ENCODE data around the gene FHIT. TPM values are rescaled to one million over a fixed set of nuclear protein-coding genes. Genes with fewer than 3 reads are reported as not detected.

Gene FHIT
- total RNA-seq, 1 donor from 2014 or later: 29.9 TPM

- no peaks in the 10 kb centered on the region for H3K36me3 Mint-ChIP-seq (ENCODE audit: low read depth)
- H3K9me3 Mint-ChIP-seq: no peaks in the 10 kb centered on the region
- H3K4me3 Mint-ChIP-seq (ENCODE audit: low read depth): no peak overlapping the region
- intact Hi-C loops (cut with micrococcal nuclease): no loop called here
- peaks cover 6% of the 10 kb centered on the region for H3K4me1 Mint-ChIP-seq (ENCODE audit: low read depth)
- DNase-seq (ENCODE audit: low spot score): no peak
- no peak overlapping the region for H3K27ac Mint-ChIP-seq
- peaks cover 2% of the 10 kb centered on the region for H3K27me3 Mint-ChIP-seq (ENCODE audit: low read depth)
These were observed 315.5 kb downstream of the FHIT start for GRCh38 chr3:60935709-60936108.

GRCh38 chr3:60933824-60934223 lies 317.4 kb downstream of the FHIT start:
- no peak overlapping the region for H3K4me3 Mint-ChIP-seq (ENCODE audit: low read depth)
- intact Hi-C loops (cut with micrococcal nuclease): no loop called here
- no peak overlapping the region for H3K27ac Mint-ChIP-seq
- H3K36me3 Mint-ChIP-seq (ENCODE audit: low read depth): no peaks in the 10 kb centered on the region
- peaks cover 6% of the 10 kb centered on the region for H3K4me1 Mint-ChIP-seq (ENCODE audit: low read depth)
- no peaks in the 10 kb centered on the region for H3K27me3 Mint-ChIP-seq (ENCODE audit: low read depth)
- H3K9me3 Mint-ChIP-seq: no peaks in the 10 kb centered on the region
- no peak for DNase-seq (ENCODE audit: low spot score)

GRCh38 chr3:60932643-60933042 lies 318.6 kb downstream of the FHIT start:
- intact Hi-C loops (cut with micrococcal nuclease): no loop called here
- Mint-ChIP-seq H3K27me3 (ENCODE audit: low read depth) (no peaks in the 10 kb centered on the region), H3K4me3 (ENCODE audit: low read depth) (no peak overlapping the region), H3K36me3 (ENCODE audit: low read depth) (no peaks in the 10 kb centered on the region), H3K9me3 (no peaks in the 10 kb centered on the region), H3K27ac (no peak overlapping the region), H3K4me1 (ENCODE audit: low read depth) (peaks cover 6% of the 10 kb centered on the region)
- DNase-seq (ENCODE audit: low spot score): no peak

GRCh38 chr3:60932170-60932569 lies 319.1 kb downstream of the FHIT start:
- H3K9me3 Mint-ChIP-seq: no peaks in the 10 kb centered on the region
- intact Hi-C loops (cut with micrococcal nuclease): no loop called here
- DNase-seq (ENCODE audit: low spot score): no peak
- peaks cover 6% of the 10 kb centered on the region for H3K4me1 Mint-ChIP-seq (ENCODE audit: low read depth)
- H3K4me3 Mint-ChIP-seq (ENCODE audit: low read depth): no peak overlapping the region
- H3K27ac Mint-ChIP-seq: no peak overlapping the region
- H3K36me3 Mint-ChIP-seq (ENCODE audit: low read depth): no peaks in the 10 kb centered on the region
- H3K27me3 Mint-ChIP-seq (ENCODE audit: low read depth): no peaks in the 10 kb centered on the region

DNA sequence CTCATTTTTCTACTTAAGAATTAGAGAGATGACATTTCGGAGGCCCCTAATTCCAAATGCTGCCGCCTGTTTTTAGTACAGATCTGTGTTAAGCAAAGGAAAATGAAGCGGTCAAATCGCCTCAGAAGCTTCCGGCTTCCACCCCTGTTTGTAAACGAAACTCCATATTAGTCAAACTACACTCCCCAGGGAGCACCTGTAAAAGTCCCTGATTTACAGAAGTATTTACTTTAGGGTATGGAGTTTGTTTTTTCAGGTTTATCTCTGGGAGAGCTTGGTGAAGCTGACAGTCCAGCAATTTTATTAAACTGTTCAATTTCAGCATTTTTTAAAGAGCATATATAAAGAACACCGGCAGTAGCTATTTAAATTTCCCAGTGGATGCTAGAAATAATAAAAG lies 319.8 kb downstream of the FHIT start:
- intact Hi-C loops (cut with micrococcal nuclease): no loop called here
- no peak for DNase-seq (ENCODE audit: low spot score)
- Mint-ChIP-seq H3K4me1 (ENCODE audit: low read depth) (peaks cover 6% of the 10 kb centered on the region), H3K4me3 (ENCODE audit: low read depth) (no peak overlapping the region), H3K27me3 (ENCODE audit: low read depth) (no peaks in the 10 kb centered on the region), H3K36me3 (ENCODE audit: low read depth) (no peaks in the 10 kb centered on the region), H3K27ac (no peak overlapping the region), H3K9me3 (peaks cover 4% of the 10 kb centered on the region)

- H3K27ac Mint-ChIP-seq: no peak overlapping the region
- H3K36me3 Mint-ChIP-seq (ENCODE audit: low read depth): no peaks in the 10 kb centered on the region
- H3K4me3 Mint-ChIP-seq (ENCODE audit: low read depth): no peak overlapping the region
- no peaks in the 10 kb centered on the region for H3K27me3 Mint-ChIP-seq (ENCODE audit: low read depth)
- intact Hi-C loops (cut with micrococcal nuclease): no loop called here
- H3K9me3 Mint-ChIP-seq: no peaks in the 10 kb centered on the region
- no peak for DNase-seq (ENCODE audit: low spot score)
- no peaks in the 10 kb centered on the region for H3K4me1 Mint-ChIP-seq (ENCODE audit: low read depth)
These were observed 330.7 kb downstream of the FHIT start for GRCh38 chr3:60920519-60920918.

- Mint-ChIP-seq H3K9me3 (no peaks in the 10 kb centered on the region), H3K27ac (no peak overlapping the region)
- intact Hi-C loops (cut with micrococcal nuclease): no loop called here
These were observed 332.0 kb downstream of the FHIT start for GRCh38 chr3:60919296-60919695.

GRCh38 chr3:60917141-60917540 lies 334.1 kb downstream of the FHIT start:
- no peaks in the 10 kb centered on the region for H3K27me3 Mint-ChIP-seq (ENCODE audit: low read depth)
- H3K9me3 Mint-ChIP-seq: no peaks in the 10 kb centered on the region
- intact Hi-C loops (cut with micrococcal nuclease): no loop called here

More at GRCh38 chr3:60919296-60919695, 332.0 kb downstream of the FHIT start:
- no peak for DNase-seq (ENCODE audit: low spot score)
- H3K4me1 Mint-ChIP-seq (ENCODE audit: low read depth): no peaks in the 10 kb centered on the region
- no peaks in the 10 kb centered on the region for H3K36me3 Mint-ChIP-seq (ENCODE audit: low read depth)
- no peaks in the 10 kb centered on the region for H3K27me3 Mint-ChIP-seq (ENCODE audit: low read depth)
- H3K4me3 Mint-ChIP-seq (ENCODE audit: low read depth): no peak overlapping the region

GRCh38 chr3:60916546-60916945 lies 334.7 kb downstream of the FHIT start:
- DNase-seq (ENCODE audit: low spot score): no peak
- Mint-ChIP-seq H3K27me3 (ENCODE audit: low read depth) (no peaks in the 10 kb centered on the region), H3K9me3 (peaks cover 4% of the 10 kb centered on the region), H3K27ac (no peak overlapping the region), H3K4me1 (ENCODE audit: low read depth) (no peaks in the 10 kb centered on the region), H3K4me3 (ENCODE audit: low read depth) (no peak overlapping the region), H3K36me3 (ENCODE audit: low read depth) (no peaks in the 10 kb centered on the region)
- intact Hi-C loops (cut with micrococcal nuclease): no loop called here

More at GRCh38 chr3:60917141-60917540, 334.1 kb downstream of the FHIT start:
- Mint-ChIP-seq H3K27ac (no peak overlapping the region), H3K4me1 (ENCODE audit: low read depth) (no peaks in the 10 kb centered on the region), H3K4me3 (ENCODE audit: low read depth) (no peak overlapping the region), H3K36me3 (ENCODE audit: low read depth) (no peaks in the 10 kb centered on the region)
- DNase-seq (ENCODE audit: low spot score): no peak

GRCh38 chr3:60913474-60913873 lies 337.8 kb downstream of the FHIT start:
- Mint-ChIP-seq H3K4me3 (ENCODE audit: low read depth) (no peak overlapping the region), H3K4me1 (ENCODE audit: low read depth) (no peaks in the 10 kb centered on the region), H3K27ac (no peak overlapping the region), H3K36me3 (ENCODE audit: low read depth) (no peaks in the 10 kb centered on the region), H3K9me3 (peaks cover 4% of the 10 kb centered on the region), H3K27me3 (ENCODE audit: low read depth) (no peaks in the 10 kb centered on the region)
- intact Hi-C loops (cut with micrococcal nuclease): no loop called here
- no peak for DNase-seq (ENCODE audit: low spot score)

GRCh38 chr3:60912876-60913275 lies 338.4 kb downstream of the FHIT start:
- Mint-ChIP-seq H3K36me3 (ENCODE audit: low read depth) (no peaks in the 10 kb centered on the region), H3K4me3 (ENCODE audit: low read depth) (no peak overlapping the region), H3K27me3 (ENCODE audit: low read depth) (no peaks in the 10 kb centered on the region), H3K4me1 (ENCODE audit: low read depth) (no peaks in the 10 kb centered on the region), H3K27ac (no peak overlapping the region), H3K9me3 (peaks cover 4% of the 10 kb centered on the region)
- no peak for DNase-seq (ENCODE audit: low spot score)
- intact Hi-C loops (cut with micrococcal nuclease): no loop called here

DNA sequence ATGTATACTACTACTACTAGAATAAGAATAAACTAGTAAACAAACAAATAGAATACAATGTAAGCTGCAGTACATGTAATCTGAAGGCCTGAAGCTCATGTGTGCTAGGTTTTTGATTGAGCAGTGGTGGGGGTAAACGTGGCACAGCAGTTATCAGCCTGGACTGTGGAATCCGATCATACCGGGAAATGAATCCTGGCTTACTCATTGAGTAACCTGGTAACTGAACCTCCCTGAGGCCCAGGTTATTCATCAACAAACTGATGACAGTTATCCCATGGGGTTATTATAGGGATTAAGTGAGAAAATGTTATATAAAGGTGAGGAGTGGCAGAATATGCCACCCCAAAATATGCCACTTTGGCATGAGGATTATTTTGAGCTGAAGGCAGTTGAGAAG lies 339.1 kb downstream of the FHIT start:
- Mint-ChIP-seq H3K36me3 (ENCODE audit: low read depth) (no peaks in the 10 kb centered on the region), H3K4me1 (ENCODE audit: low read depth) (no peaks in the 10 kb centered on the region), H3K27ac (no peak overlapping the region), H3K9me3 (peaks cover 4% of the 10 kb centered on the region), H3K4me3 (ENCODE audit: low read depth) (no peak overlapping the region), H3K27me3 (ENCODE audit: low read depth) (no peaks in the 10 kb centered on the region)
- no peak for DNase-seq (ENCODE audit: low spot score)
- intact Hi-C loops (cut with micrococcal nuclease): no loop called here

DNA sequence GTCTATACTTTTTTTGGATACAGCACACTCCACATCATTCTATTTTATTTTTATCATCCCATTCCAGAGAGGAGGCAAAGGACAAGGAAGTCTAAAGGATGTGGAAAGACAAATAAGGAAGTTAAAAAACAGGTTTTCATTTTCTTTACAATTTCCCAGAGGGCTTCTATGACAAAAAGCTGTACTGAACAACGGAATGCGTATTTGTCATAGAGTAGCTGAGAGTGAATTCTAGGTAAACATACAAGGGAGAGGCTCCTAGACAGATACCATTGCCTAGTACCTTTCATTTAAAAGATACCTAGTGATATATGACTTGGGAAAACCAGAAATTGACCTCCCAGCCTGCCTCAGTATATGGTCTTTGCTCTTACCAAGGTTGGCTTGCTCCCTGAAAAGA lies 341.7 kb downstream of the FHIT start:
- no peaks in the 10 kb centered on the region for H3K4me1 Mint-ChIP-seq (ENCODE audit: low read depth)
- no peaks in the 10 kb centered on the region for H3K36me3 Mint-ChIP-seq (ENCODE audit: low read depth)
- no peak for DNase-seq (ENCODE audit: low spot score)
- H3K27ac Mint-ChIP-seq: no peak overlapping the region
- H3K9me3 Mint-ChIP-seq: peaks cover 4% of the 10 kb centered on the region
- intact Hi-C loops (cut with micrococcal nuclease): no loop called here
- H3K27me3 Mint-ChIP-seq (ENCODE audit: low read depth): no peaks in the 10 kb centered on the region
- no peak overlapping the region for H3K4me3 Mint-ChIP-seq (ENCODE audit: low read depth)

- intact Hi-C loops (cut with micrococcal nuclease): no loop called here
- no peak overlapping the region for H3K27ac Mint-ChIP-seq
- no peaks in the 10 kb centered on the region for H3K27me3 Mint-ChIP-seq (ENCODE audit: low read depth)
- no peak for DNase-seq (ENCODE audit: low spot score)
- H3K36me3 Mint-ChIP-seq (ENCODE audit: low read depth): no peaks in the 10 kb centered on the region
- no peaks in the 10 kb centered on the region for H3K4me1 Mint-ChIP-seq (ENCODE audit: low read depth)
- no peaks in the 10 kb centered on the region for H3K9me3 Mint-ChIP-seq
- H3K4me3 Mint-ChIP-seq (ENCODE audit: low read depth): no peak overlapping the region
These were observed 345.0 kb downstream of the FHIT start for GRCh38 chr3:60906283-60906682.
